ENCODE data around the gene PTGES2.

- TF ChIP-seq SNAI2 (CRISPR knock-in tag; IDR thresholded peaks at IDR 0.05) (no peak), CREB5 (CRISPR knock-in tag; IDR thresholded peaks at IDR 0.05; ENCODE audit: low read depth) (no peak), ISL1 (CRISPR knock-in tag; IDR thresholded peaks at IDR 0.05) (no peak), PATZ1 (CRISPR knock-in tag; IDR thresholded peaks at IDR 0.05; ENCODE audit: borderline replicate concordance) (no peak), ARNTL (CRISPR knock-in tag; IDR thresholded peaks at IDR 0.05; ENCODE audit: borderline replicate concordance, low read depth) (no peak), TOX (CRISPR knock-in tag; IDR thresholded peaks at IDR 0.05; ENCODE audit: borderline replicate concordance) (no peak), TSHZ2 (CRISPR knock-in tag; IDR thresholded peaks at IDR 0.05) (no peak), ZC3H10 (CRISPR knock-in tag; IDR thresholded peaks at IDR 0.05) (no peak), GLIS3 (CRISPR knock-in tag; IDR thresholded peaks at IDR 0.05) (no peak)
These were observed 56.7 kb downstream of the PTGES2 start for GRCh38 chr9:128070874-128071273.

Data from SK-N-SH treated with all-trans-retinoic acid at 6 μM for 48 hours (cell line).